SK-N-MC (cell line): Measurements from ENCODE around the gene UBE2F.

ENCODE experiments used
- EZH2 ChIP-seq: fragments of 200-600 bp; sonication (generic); IDR thresholded peaks from one replicate; pipeline ENCODE4 v1.6.1; 2017; ENCODE audit warnings: antibody characterized with exemption
- FOXP2 ChIP-seq: optimal IDR thresholded peaks from 2 replicates; pipeline ENCODE3; 2011; ENCODE audit warnings: mild to moderate bottlenecking, moderate library complexity; ENCODE audit not compliant: insufficient read depth; ENCODE audit errors: extremely low read length, control extremely low read depth
- POLR2AphosphoS5 ChIP-seq: IDR thresholded peaks from 2 replicates; pipeline ENCODE4 v1.6.1; 2012; ENCODE audit warnings: mild to moderate bottlenecking, low read depth, low read length, borderline replicate concordance

DNA sequence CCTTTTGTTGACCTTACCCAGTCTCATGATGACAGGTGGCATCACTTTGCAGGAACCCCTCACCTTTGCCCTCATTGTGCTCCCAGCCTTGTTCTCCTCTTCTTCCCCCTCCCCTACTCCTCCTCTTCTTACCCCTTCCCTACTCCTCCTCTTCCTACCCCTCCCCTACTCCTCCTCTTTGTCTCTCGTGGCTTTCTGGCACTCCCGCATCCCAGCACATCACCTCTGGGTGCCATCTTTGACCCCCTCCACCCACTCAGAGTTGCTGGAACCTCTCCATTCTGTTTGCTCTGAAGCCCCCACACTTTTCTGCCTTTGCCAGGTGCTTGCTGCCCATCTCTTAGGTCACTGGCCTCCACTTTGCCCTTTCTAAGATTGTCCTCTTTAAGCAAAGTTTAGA, 17.1 kb downstream of the UBE2F start:
- TF ChIP-seq POLR2AphosphoS5 (no peak), EZH2 (no peak), FOXP2 (no peak)
